ENCODE data around the gene ACSF3.
"Not testable (repeated sequence)": the region's sequence is repeated elsewhere in the genome, so short reads cannot be mapped to it uniquely, and the experiment has no call there.

Gene ACSF3

DNA sequence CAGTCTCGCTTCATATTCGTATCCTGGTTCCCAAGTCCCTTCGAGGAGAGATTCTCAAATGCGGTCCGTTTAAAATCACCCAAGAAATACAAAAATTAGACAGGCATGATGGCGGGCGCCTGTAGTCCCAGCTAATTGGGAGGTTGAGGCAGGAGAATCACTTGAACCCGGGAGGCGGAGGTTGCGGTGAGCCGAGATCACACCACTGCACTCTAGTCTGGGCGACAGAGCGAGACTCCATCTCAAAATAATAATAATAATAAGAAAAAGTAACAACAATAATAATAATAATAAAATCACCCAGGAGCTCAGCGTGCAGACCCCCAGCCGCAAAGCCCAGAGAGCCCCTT lies 425 bp upstream of the ACSF3 start:
- CTCF ChIA-PET; H3K36me3 ChIP-seq (ENCODE audit: control insufficient read depth in 2 of 2, insufficient read depth in 1 of 2, low read length in 2 of 2); H3K9me3 ChIP-seq (ENCODE audit: control insufficient read depth, insufficient read depth, low read depth, low read length): not testable (repeated sequence)
- peak overlapping the region; percentile 75; the same call in 1 of the 2 replicates for H3K27ac ChIP-seq (ENCODE audit: extremely low read depth, low read depth, low read length)
- peaks cover 11% of the 10 kb centered on the region; the same call in 1 of the 2 replicates for H3K4me1 ChIP-seq (ENCODE audit: control insufficient read depth, insufficient read depth, low read length)
- TF ChIP-seq ZNF335 (tag by site-specific recombination; conservative IDR thresholded peaks at IDR 0.05) (peak; percentile 93), KLF1 (tag by site-specific recombination; IDR thresholded peaks at IDR 0.05) (0 out of 2 replicates have a peak, but pooled peaks have one; percentile 33), CTCF (tag by site-specific recombination; IDR thresholded peaks at IDR 0.05) (0 out of 2 replicates have a peak, but pooled peaks have one; percentile 21)
- H3K4me3 ChIP-seq (ENCODE audit: low read depth, low read length), result peak overlapping the region; percentile 62
- POLR2A ChIA-PET, result interaction anchor here (0.9 to 1.2 kb wide), 2 partner anchors 9 to 236 kb away, joined by 3 read pairs; no protein-coding TSS in a partner anchor

DNA sequence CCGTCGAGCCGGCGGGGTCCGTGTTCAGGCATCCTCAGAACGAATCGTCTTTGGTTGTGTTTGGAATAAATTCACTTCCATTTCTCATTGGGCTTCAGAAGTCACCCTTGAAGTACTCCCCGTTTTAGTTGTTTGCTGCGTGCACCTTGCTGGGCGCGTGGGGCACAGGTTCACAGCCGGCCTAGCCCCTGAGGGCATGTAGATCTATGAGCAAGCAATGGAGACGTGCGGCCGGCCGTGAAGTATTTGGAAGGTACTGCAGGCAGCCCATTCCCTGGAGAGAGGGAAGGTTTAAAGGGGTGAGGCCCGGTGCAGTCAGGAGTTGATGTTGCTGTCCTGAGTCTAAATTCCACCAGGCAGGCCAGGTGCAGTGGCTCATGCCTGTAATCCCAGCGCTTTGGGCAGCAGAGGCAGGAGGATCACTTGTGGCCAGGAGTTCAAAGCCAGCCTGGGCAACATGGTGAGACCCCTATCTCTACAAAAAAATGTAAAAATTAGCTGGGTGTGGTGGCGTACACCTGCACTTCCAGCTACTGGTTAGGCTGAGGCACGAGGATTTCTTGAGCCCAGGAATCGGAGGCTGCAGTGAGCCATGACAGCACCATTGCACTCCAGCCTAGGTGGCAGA lies 714 bp downstream of the ACSF3 start:
- Histone ChIP-seq H3K27ac (ENCODE audit: extremely low read depth, low read depth, low read length) (peak overlapping the region; percentile 75; the same call in 1 of the 2 replicates), H3K36me3 (ENCODE audit: control insufficient read depth in 2 of 2, insufficient read depth in 1 of 2, low read length in 2 of 2) (peaks cover 0 to 11% of the 10 kb centered on the region in 2 experiments; a peak in 1 of 3 replicates), H3K4me3 (ENCODE audit: low read depth, low read length) (peak overlapping the region; percentile 62), H3K9me3 (ENCODE audit: control insufficient read depth, insufficient read depth, low read depth, low read length) (no peaks in the 10 kb centered on the region), H3K4me1 (ENCODE audit: control insufficient read depth, insufficient read depth, low read length) (peaks cover 11% of the 10 kb centered on the region; the same call in 1 of the 2 replicates)
- ChIA-PET POLR2A (interaction anchor here (0.5 to 1.0 kb wide), 2 partner anchors 10 to 40 kb away, joined by 3 to 5 read pairs; no protein-coding TSS in a partner anchor), CTCF (interaction anchor here (0.5 kb wide), 1 partner anchor 237 kb away, joined by 3 read pairs; no protein-coding TSS in a partner anchor)
- peak; percentile 13; the same call in 1 of the 2 replicates for TF ChIP-seq ZIC2 (tag by site-specific recombination; IDR thresholded peaks at IDR 0.05)
- no peak for TF ChIP-seq REST (tag by site-specific recombination; IDR thresholded peaks at IDR 0.05)
- 0 out of 2 replicates have a peak, but pooled peaks have one; percentile 13 for TF ChIP-seq PATZ1 (tag by site-specific recombination; IDR thresholded peaks at IDR 0.05)
- no peak for TF ChIP-seq ZNF24 (tag by site-specific recombination; IDR thresholded peaks at IDR 0.05)
- TF ChIP-seq BCL11B (tag by site-specific recombination; IDR thresholded peaks at IDR 0.05; ENCODE audit: low read depth), result no peak
- TF ChIP-seq FEZF1 (tag by site-specific recombination; IDR thresholded peaks at IDR 0.05), result no peak
- TF ChIP-seq GLI2 (tag by site-specific recombination; IDR thresholded peaks at IDR 0.05; ENCODE audit: borderline replicate concordance, low read depth), result no peak
- TF ChIP-seq SP2 (tag by site-specific recombination; IDR thresholded peaks at IDR 0.05), result no peak
- no peak for TF ChIP-seq ZNF626 (tag by site-specific recombination; IDR thresholded peaks at IDR 0.05)
- no peak for TF ChIP-seq ZNF623 (tag by site-specific recombination; IDR thresholded peaks at IDR 0.05)
- TF ChIP-seq TCF7L2 (IDR thresholded peaks at IDR 0.05; ENCODE audit: borderline replicate concordance, low read depth, low read length), result no peak
- TF ChIP-seq ZNF146 (tag by site-specific recombination; IDR thresholded peaks at IDR 0.05), result no peak
- TF ChIP-seq ZBTB20 (tag by site-specific recombination; IDR thresholded peaks at IDR 0.05), result no peak
- TF ChIP-seq ZNF777 (tag by site-specific recombination; IDR thresholded peaks at IDR 0.05; ENCODE audit: borderline replicate concordance), result no peak
- no peak for TF ChIP-seq ZNF211 (tag by site-specific recombination; IDR thresholded peaks at IDR 0.05; ENCODE audit: low read depth)
- TF ChIP-seq ZNF404 (tag by site-specific recombination; IDR thresholded peaks at IDR 0.05), result no peak
- TF ChIP-seq ZNF610 (tag by site-specific recombination; IDR thresholded peaks at IDR 0.05; ENCODE audit: borderline replicate concordance), result no peak
- no peak for TF ChIP-seq ZNF501 (tag by site-specific recombination; IDR thresholded peaks at IDR 0.05)
- no peak for TF ChIP-seq ZNF639 (tag by site-specific recombination; IDR thresholded peaks at IDR 0.05)
- TF ChIP-seq ZNF335 (tag by site-specific recombination; conservative IDR thresholded peaks at IDR 0.05), result peak; percentile 43
- TF ChIP-seq, protein P1, sequence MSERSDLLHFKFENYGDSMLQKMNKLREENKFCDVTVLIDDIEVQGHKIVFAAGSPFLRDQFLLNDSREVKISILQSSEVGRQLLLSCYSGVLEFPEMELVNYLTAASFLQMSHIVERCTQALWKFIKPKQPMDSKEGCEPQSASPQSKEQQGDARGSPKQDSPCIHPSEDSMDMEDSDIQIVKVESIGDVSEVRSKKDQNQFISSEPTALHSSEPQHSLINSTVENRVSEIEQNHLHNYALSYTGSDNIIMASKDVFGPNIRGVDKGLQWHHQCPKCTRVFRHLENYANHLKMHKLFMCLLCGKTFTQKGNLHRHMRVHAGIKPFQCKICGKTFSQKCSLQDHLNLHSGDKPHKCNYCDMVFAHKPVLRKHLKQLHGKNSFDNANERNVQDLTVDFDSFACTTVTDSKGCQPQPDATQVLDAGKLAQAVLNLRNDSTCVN (tag by site-specific recombination; optimal IDR thresholded peaks at IDR 0.05), result peak; percentile 6
- no peak for TF ChIP-seq ZNF324 (tag by site-specific recombination; IDR thresholded peaks at IDR 0.05)
